ENCODE measurements around the gene PDE11A. TPM values are rescaled to one million over a fixed set of nuclear protein-coding genes. Genes with fewer than 3 reads are reported as not detected.
"Not testable (repeated sequence)": the region's sequence is repeated elsewhere in the genome, so short reads cannot be mapped to it uniquely, and the experiment has no call there.

The PDE11A gene
- total and polyA plus RNA-seq, 2 experiments from 2014 or later = 1.7 to 3.6 TPM

- peak; percentile 72 for TF ChIP-seq CTCF (IDR thresholded peaks at IDR 0.05; ENCODE audit: low read depth, low read length)
- Histone ChIP-seq H3K27me3 (no peaks in the 10 kb centered on the region), H3K9me3 (ENCODE audit: low read depth) (no peaks in the 10 kb centered on the region), H3K4me1 (ENCODE audit: low read depth) (peaks cover 25% of the 10 kb centered on the region), H3K36me3 (no peaks in the 10 kb centered on the region), H3K27ac (no peak overlapping the region), H3K4me3 (no peak overlapping the region)
- peak; percentile 41 to 58 for DNase-seq (ENCODE audit: low read depth in 1 of 2, low spot score in 1 of 2)
Measured at GRCh38 chr2:177799531-177799930, 273.0 kb downstream of the PDE11A start.

- H3K4me3 ChIP-seq = no peak overlapping the region
- no peaks in the 10 kb centered on the region for H3K36me3 ChIP-seq
- H3K9me3 ChIP-seq (ENCODE audit: low read depth) = no peaks in the 10 kb centered on the region
- H3K27me3 ChIP-seq = no peaks in the 10 kb centered on the region
- peak in 1 of 2 donors; percentile 22 for DNase-seq (ENCODE audit: low read depth in 1 of 2, low spot score in 1 of 2)
- no peak overlapping the region for H3K27ac ChIP-seq
- TF ChIP-seq CTCF (IDR thresholded peaks at IDR 0.05; ENCODE audit: low read depth, low read length) = no peak
- peaks cover 25% of the 10 kb centered on the region for H3K4me1 ChIP-seq (ENCODE audit: low read depth)
Measured at GRCh38 chr2:177797808-177798207, 274.8 kb downstream of the PDE11A start.

- peak overlapping the region; percentile 62 for H3K27ac ChIP-seq
- TF ChIP-seq CTCF (IDR thresholded peaks at IDR 0.05; ENCODE audit: low read depth, low read length) = no peak
- no peaks in the 10 kb centered on the region for H3K9me3 ChIP-seq (ENCODE audit: low read depth)
- H3K27me3 ChIP-seq = no peaks in the 10 kb centered on the region
- peaks cover 25% of the 10 kb centered on the region for H3K4me1 ChIP-seq (ENCODE audit: low read depth)
- H3K4me3 ChIP-seq = no peak overlapping the region
- no peaks in the 10 kb centered on the region for H3K36me3 ChIP-seq
- DNase-seq (ENCODE audit: low read depth in 1 of 2, low spot score in 1 of 2) = peak in 1 of 2 donors; percentile 10
Measured at GRCh38 chr2:177796654-177797415, 275.7 kb downstream of the PDE11A start.

- Histone ChIP-seq H3K36me3 (no peaks in the 10 kb centered on the region), H3K27ac (peak overlapping the region; percentile 62), H3K4me3 (no peak overlapping the region), H3K4me1 (ENCODE audit: low read depth) (peaks cover 25% of the 10 kb centered on the region), H3K27me3 (no peaks in the 10 kb centered on the region), H3K9me3 (ENCODE audit: low read depth) (no peaks in the 10 kb centered on the region)
- DNase-seq (ENCODE audit: low read depth in 1 of 2, low spot score in 1 of 2) = peak in 1 of 2 donors; percentile 72
- no peak for TF ChIP-seq CTCF (IDR thresholded peaks at IDR 0.05; ENCODE audit: low read depth, low read length)
Measured at GRCh38 chr2:177796011-177796410, 276.6 kb downstream of the PDE11A start.

- not testable (repeated sequence) for H3K9me3 ChIP-seq (ENCODE audit: low read depth); H3K27me3 ChIP-seq; H3K36me3 ChIP-seq; H3K27ac ChIP-seq; H3K4me1 ChIP-seq (ENCODE audit: low read depth); H3K4me3 ChIP-seq
- DNase-seq (ENCODE audit: low read depth in 1 of 2, low spot score in 1 of 2) = peak in 1 of 2 donors; percentile 84
Measured at GRCh38 chr2:177785143-177785542, 287.4 kb downstream of the PDE11A start.

GRCh38 chr2:177784745-177785067 lies 287.9 kb downstream of the PDE11A start:
- Histone ChIP-seq H3K9me3 (ENCODE audit: low read depth) (no peaks in the 10 kb centered on the region), H3K4me1 (ENCODE audit: low read depth) (no peaks in the 10 kb centered on the region), H3K4me3 (no peak overlapping the region), H3K27me3 (no peaks in the 10 kb centered on the region), H3K27ac (no peak overlapping the region), H3K36me3 (no peaks in the 10 kb centered on the region)
- no peak for DNase-seq (ENCODE audit: low read depth in 1 of 2, low spot score in 1 of 2)
- no peak for TF ChIP-seq CTCF (IDR thresholded peaks at IDR 0.05; ENCODE audit: low read depth, low read length)
